Small intestine (tissue), 7 donors: Measurements from ENCODE around the gene E4F1. TPM values are rescaled to one million over a fixed set of nuclear protein-coding genes. Genes with fewer than 3 reads are reported as not detected.

Source experiments
- DNase-seq, 2 donors: peaks; one replicate each; pipeline versions ENCODE4 v3.0.0 to v3.0.0-alpha.2; 2013
- FAIRE-seq: peaks from 2 replicates; lab custom pipeline; 2012; peaks lifted over from hg19 to GRCh38; lab: Jason Lieb, UNC
- H3K27ac ChIP-seq, 3 donors: one replicate each; pipeline ENCODE4 v1.5.1; 2013; ENCODE audit warnings: low read length in 2 of 3, mild to moderate bottlenecking in 2 of 3, control low read depth in 1 of 3, inconsistent platforms in 1 of 3, low read depth in 1 of 3, moderate library complexity in 1 of 3
- H3K27me3 ChIP-seq, 3 donors: one replicate each; pipeline ENCODE4 v1.6.1; 2013; ENCODE audit warnings: low read length in 3 of 3, inconsistent platforms in 1 of 3; ENCODE audit not compliant: control insufficient read depth in 3 of 3, insufficient read depth in 3 of 3
- H3K36me3 ChIP-seq, 3 donors: one replicate each; pipeline ENCODE4 v1.6.1; 2013; ENCODE audit warnings: low read length in 3 of 3, inconsistent platforms in 1 of 3, low read depth in 1 of 3, mild to moderate bottlenecking in 1 of 3, moderate library complexity in 1 of 3; ENCODE audit not compliant: control insufficient read depth in 3 of 3, insufficient read depth in 2 of 3
- H3K4me1 ChIP-seq, 3 donors: one replicate each; pipeline ENCODE4 v1.6.1; 2013; ENCODE audit warnings: low read length in 2 of 3, inconsistent platforms in 1 of 3, low read depth in 1 of 3, mild to moderate bottlenecking in 1 of 3, moderate library complexity in 1 of 3; ENCODE audit not compliant: control insufficient read depth in 3 of 3, insufficient read depth in 2 of 3
- H3K4me3 ChIP-seq, 3 donors: one replicate each; pipeline ENCODE4 v1.5.1; 2013; ENCODE audit warnings: low read length in 3 of 3, control low read depth in 1 of 3, inconsistent platforms in 1 of 3, low read depth in 1 of 3, mild to moderate bottlenecking in 1 of 3, moderate library complexity in 1 of 3
- H3K9me3 ChIP-seq, 2 donors: one replicate each; pipeline ENCODE4 v1.6.1; 2013; ENCODE audit warnings: low read depth in 1 of 2, low read length in 1 of 2; ENCODE audit not compliant: control insufficient read depth in 2 of 2, insufficient read depth in 1 of 2
- WGBS, 3 donors: extraction: QIAGEN DNeasy Blood & Tissue Kit; methylation state at CpG; one replicate each; pipeline ENCODE4 v1.1.7; 2013; 5-methylcytosine and 5-hydroxymethylcytosine counted together
- polyA plus RNA-seq, 4 donors: library from polyadenylated mRNA; stranded (reverse) in 3 of 4; unstranded in 1 of 4; fragments of 200-250 nt in 3 of 4; fragments of 120-200 nt in 1 of 4; gene quantifications; one replicate each; pipeline versions ENCODE4 v1.2.1 to v1.2.3, GENCODE V29; 2013
- donor health status: healthy with polysubstance abuse.
- donor health status: control.
- donor health status: control.
- donor health status: Bipolar disorder and iron deficiency.
- donor health status: healthy.

The E4F1 gene
- polyA plus RNA-seq, 4 donors, result 16.5 to 37.1 (median 22.8) TPM

DNA sequence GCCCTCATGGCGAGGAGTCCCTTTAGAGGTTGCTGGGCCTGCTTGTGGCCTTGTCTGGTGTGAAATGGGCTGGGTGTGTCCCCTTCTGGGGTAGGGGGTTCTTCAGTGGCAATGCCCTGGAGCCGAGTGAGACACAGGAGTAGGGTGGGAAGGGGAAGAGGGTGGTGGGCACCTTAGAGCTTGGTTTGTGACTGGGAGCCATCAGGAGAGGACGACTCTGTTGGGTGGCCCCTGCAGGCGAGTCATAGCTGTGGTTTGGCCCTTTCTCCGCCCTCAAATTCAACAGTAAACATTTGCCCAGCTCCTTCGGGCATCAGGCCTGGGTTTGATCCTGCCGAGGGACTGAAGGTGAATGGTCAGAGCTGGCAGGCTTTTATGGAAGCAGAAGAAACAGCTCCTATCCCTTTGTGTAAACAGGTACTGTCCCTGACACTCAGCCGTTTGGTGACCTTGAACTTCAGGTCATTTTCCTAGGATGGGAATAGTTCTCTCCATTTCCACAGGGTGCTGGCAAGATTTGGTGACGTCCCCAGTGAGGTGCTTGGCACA, 2.9 kb downstream of the E4F1 start:
- Histone ChIP-seq H3K27me3 (no peaks in the 10 kb centered on the region), H3K4me3 (no peak overlapping the region), H3K27ac (no peak overlapping the region), H3K9me3 (no peaks in the 10 kb centered on the region), H3K4me1 (peaks cover 0 to 11% (median 2%) of the 10 kb centered on the region in 3 donors), H3K36me3 (peaks cover 4 to 53% (median 8%) of the 10 kb centered on the region in 3 donors)
- WGBS, 3 donors, result 46 to 67% (median 54%) methylated on average over 9 of the region's 9 CpGs
- DNase-seq (no peak), FAIRE-seq (no peak)

DNA sequence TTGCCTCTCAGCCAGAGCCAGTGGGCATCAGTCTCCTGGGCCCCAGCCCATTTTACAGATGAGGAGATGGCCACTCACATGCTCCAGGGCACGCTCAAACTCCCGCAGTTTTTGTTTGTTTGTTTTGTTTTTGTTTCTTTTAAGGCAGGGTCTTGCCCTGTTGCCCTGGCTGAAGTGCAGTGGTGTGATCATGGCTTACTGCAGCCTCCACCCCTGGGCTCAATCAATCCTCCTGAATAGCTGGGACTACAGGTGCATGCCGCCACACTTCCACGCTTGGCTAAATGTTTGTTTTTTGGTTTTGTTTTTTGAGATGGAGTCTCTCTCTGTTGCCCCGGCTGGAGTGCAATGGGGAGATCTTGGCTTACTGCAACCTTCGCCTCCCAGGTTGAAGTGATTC, 3.5 kb downstream of the E4F1 start:
- DNase-seq (no peak), FAIRE-seq (no peak)
- Histone ChIP-seq H3K4me1 (peaks cover 0 to 11% (median 2%) of the 10 kb centered on the region in 3 donors), H3K9me3 (no peaks in the 10 kb centered on the region), H3K27ac (no peak overlapping the region), H3K27me3 (no peaks in the 10 kb centered on the region), H3K4me3 (no peak overlapping the region), H3K36me3 (peaks cover 6 to 59% (median 8%) of the 10 kb centered on the region in 3 donors)
- 90 to 94% (median 94%) methylated on average over 6 of the region's 6 CpGs for WGBS, 3 donors

DNA sequence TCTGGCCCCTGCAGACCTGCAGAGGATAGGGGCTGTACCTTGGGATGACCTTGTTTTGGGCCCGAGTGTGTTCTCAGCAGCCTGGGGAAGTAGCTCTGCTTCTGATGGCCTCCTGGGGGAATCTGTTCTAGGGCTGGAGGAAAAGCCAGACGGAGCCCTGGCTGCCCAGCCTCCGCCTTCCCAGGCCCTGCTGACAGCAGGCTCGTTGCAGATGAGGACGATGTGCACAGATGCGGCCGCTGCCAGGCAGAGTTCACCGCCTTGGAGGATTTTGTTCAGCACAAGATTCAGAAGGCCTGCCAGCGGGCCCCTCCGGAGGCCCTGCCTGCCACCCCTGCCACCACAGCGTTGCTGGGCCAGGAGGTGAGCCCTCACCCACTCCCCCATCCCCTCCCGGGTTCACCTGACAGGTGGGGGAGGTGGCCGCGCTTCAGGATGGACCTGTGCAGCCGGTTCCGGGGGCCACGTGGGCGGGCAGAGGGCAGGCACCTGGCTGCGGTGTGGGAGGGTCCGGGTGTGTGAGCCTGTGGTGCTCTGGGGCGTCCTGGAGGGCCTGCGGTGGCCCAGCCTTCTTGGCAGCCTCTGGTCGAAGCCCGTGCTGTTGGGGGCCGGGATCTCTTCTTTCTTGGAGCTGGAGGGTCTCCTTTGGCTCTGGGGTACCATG, 4.9 kb downstream of the E4F1 start:
- peaks cover 0 to 9% (median 2%) of the 10 kb centered on the region in 3 donors for H3K4me1 ChIP-seq
- no peak for FAIRE-seq
- H3K27ac ChIP-seq, result no peak overlapping the region
- H3K9me3 ChIP-seq, result no peaks in the 10 kb centered on the region
- peaks cover 8 to 72% (median 17%) of the 10 kb centered on the region in 3 donors for H3K36me3 ChIP-seq
- 90 to 92% (median 90%) methylated on average over 21 to 25 of the region's 25 CpGs for WGBS, 3 donors
- no peaks in the 10 kb centered on the region for H3K27me3 ChIP-seq
- DNase-seq, result no peak
- no peak overlapping the region for H3K4me3 ChIP-seq

DNA sequence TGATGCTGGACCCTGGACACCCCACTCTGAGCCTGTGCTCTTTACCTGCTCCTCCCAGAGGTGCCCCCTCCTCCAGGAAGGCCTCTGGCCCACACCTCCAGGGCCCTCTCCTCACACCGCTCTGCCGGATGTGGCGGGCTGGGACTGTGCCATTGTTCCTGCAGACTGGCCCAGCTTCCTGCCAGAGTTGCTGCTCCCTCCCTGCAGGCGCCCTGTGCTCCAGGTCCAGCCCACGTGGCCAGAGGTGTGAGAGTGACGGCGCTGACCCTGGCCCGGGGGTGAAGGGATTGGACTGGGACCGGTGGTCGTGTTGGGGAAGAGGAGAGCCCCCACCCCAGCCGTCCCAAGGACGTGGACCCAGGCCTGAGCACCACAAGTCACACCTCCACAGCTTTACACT, 5.7 kb downstream of the E4F1 start:
- whole genome bisulfite sequencing, 3 donors, result 84 to 91% (median 89%) methylated on average over 6 to 12 of the region's 12 CpGs
- no peaks in the 10 kb centered on the region for H3K9me3 ChIP-seq
- no peak for FAIRE-seq
- H3K36me3 ChIP-seq, result peaks cover 14 to 78% (median 17%) of the 10 kb centered on the region in 3 donors
- peaks cover 0 to 7% (median 2%) of the 10 kb centered on the region in 3 donors for H3K4me1 ChIP-seq
- no peak for DNase-seq
- H3K4me3 ChIP-seq, result no peak overlapping the region
- no peaks in the 10 kb centered on the region for H3K27me3 ChIP-seq
- H3K27ac ChIP-seq, result no peak overlapping the region

DNA sequence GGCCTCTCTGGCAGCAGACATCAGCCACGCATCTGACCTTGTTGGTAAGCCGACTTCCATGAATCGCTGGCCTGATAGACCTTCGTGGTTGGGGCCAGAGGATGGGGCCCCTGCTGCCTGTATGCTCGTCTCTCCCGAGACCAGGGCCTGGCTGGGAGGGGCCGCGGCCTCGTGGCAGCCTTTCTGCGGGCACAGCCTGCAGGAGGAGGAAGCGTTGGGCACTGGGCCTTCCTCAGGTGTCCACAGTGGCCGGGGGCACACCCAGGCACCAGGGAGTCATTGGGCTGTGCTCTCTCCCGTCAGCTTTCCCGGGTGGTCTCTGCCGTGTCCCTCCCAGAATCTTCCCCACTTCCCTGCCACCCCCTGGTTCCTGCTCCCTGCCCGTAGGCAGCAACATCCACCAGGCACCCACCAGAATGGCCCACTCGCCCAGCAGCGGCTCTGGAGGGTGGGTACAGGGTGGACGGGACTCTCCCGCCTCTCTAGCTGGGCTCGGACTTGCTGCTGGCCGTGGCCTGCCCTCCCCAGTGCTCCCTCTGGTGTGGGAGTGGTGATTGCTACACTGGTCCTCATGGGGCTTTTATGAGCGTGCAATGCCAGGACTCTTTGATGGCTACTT, 6.3 kb downstream of the E4F1 start:
- Histone ChIP-seq H3K27me3 (peaks cover 0 to under 1% (median 0%) of the 10 kb centered on the region in 3 donors), H3K9me3 (no peaks in the 10 kb centered on the region), H3K36me3 (peaks cover 14 to 84% (median 17%) of the 10 kb centered on the region in 3 donors), H3K4me1 (peaks cover 0 to under 1% (median 0%) of the 10 kb centered on the region in 3 donors), H3K4me3 (no peak overlapping the region), H3K27ac (no peak overlapping the region)
- FAIRE-seq, result no peak
- no peak for DNase-seq
- 90 to 93% (median 91%) methylated on average over 19 to 23 of the region's 23 CpGs for WGBS, 3 donors

DNA sequence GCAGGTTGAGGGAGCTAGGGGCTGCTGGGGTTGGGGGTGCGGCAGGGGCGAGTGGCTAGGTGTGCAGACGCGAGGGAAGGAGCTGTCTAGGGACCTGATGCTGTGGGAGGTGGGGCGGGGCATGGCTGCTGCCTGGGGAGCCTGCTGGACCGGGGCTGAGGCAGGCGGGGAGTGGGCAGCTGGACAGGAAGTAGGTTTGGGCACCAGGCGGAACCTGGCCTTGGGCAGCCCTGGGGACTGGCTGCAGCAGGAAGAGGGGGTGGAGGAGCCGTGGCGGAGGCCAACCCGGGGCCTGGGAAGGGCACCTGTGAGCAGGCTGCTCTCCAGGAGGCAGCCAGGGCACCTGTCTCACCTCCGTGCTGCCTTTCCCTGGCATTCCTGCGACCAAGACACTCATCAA, 7.0 kb downstream of the E4F1 start:
- peaks cover 14 to 88% (median 23%) of the 10 kb centered on the region in 3 donors for H3K36me3 ChIP-seq
- 84 to 92% (median 88%) methylated on average over 12 to 13 of the region's 13 CpGs for WGBS, 3 donors

DNA sequence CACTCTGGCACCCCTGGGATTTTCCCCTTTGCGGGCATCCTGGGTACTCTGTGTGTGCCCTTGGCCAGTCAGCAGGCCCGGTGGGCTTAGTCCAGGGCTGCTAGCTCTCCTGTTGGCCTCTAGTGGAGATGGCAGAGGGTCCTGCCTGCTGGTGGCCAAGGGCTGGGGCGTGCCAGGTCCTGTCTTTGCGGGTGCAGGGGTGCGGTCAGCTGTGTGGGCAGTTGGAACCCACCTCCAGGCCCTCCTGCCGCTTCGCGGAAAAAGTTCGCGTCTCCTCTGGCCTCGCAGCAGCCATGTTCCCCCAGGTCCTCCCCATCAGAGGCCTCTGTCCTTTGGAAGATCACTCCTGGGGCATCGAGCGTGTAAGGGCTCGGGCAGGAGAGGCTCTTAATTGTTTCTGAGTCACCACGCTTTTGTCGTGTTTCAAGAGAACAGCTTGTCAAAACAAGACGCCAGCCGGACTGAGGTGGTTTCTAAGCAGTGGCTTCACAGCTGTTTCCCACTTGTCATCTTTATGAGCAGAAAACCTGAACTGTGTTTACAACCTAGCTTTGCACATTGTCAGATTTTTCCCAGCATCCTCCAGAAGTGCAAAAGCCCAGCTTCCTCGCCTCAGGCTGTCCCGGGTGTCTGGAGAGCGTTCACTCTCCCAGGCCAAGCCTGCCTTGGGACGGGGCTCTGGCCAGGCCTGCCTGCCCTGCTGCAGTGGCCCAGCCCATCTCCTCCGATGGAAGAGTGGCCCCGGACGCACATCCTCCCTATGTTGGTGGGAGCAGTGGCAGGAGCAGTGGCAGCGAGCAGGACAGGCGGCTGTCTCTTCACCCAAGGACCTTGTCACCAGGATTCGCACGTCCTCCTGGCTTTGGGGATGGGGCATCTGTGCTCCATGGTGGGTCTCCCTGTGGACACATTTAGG, 7.9 kb downstream of the E4F1 start:
- Histone ChIP-seq H3K27ac (no peak overlapping the region), H3K4me3 (no peak overlapping the region), H3K36me3 (peaks cover 14 to 94% (median 27%) of the 10 kb centered on the region in 3 donors), H3K4me1 (peaks cover 0 to 4% (median 0%) of the 10 kb centered on the region in 3 donors), H3K9me3 (no peaks in the 10 kb centered on the region), H3K27me3 (peaks cover 0 to 11% (median 2%) of the 10 kb centered on the region in 3 donors)
- 87 to 90% (median 90%) methylated on average over 29 of the region's 29 CpGs for WGBS, 3 donors
- DNase-seq (no peak), FAIRE-seq (no peak)

More for the DNA sequence above, 7.0 kb downstream of the E4F1 start:
- no peak overlapping the region for H3K27ac ChIP-seq
- peaks cover 0 to 2% (median 2%) of the 10 kb centered on the region in 3 donors for H3K27me3 ChIP-seq
- H3K4me3 ChIP-seq, result no peak overlapping the region
- DNase-seq (no peak), FAIRE-seq (no peak)
- H3K9me3 ChIP-seq, result no peaks in the 10 kb centered on the region
- H3K4me1 ChIP-seq, result no peaks in the 10 kb centered on the region
